HG03060 (cell line): ENCODE results near the gene CADPS2.

Source experiments
- ATAC-seq: cut with Tn5 transposase; IDR thresholded peaks from one replicate; pipeline ENCODE4 v1.9.1; 2021; ENCODE audit warnings: low read depth, moderate number of reproducible peaks; ENCODE audit not compliant: unreplicated experiment

Gene CADPS2

GRCh38 chr7:122468945-122469344 lies 417.3 kb downstream of the CADPS2 start:
- ATAC-seq, result no peak

DNA sequence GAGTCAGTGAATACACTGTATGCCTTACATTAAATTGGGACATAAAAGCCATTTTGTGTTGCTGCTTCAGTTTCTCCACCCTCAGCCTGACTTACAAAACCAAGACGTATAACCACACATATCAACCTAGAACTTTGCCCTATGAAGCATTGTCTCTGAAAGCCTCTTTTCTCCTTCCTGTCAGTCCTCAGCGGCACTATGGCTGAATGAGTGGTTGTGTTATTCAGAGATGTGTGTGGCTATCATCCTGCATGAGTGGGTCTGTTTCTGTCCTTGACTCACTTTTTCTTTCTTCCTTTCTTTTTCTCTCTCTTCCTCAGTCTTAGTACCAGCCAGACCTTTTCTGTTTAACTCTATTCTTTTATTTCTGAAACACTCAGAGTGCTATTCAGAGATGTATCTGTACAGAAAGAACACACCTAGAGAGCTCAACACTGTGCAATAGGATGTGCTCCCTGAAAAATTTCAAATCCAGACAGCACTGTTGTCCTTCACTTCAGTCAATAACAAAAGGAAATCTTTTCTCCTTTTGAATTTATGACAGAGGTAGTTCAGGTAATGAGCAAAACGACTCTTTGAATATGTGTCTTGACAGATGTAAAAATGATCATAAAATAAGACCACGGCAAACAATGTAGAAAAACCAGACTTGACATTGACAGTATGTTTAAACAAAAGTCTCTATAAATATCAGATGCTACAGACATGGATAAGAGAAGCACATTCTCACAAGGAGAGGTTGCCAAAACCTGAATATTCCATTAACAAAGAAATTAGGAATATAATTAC lies 418.4 kb downstream of the CADPS2 start:
- no peak for ATAC-seq

GRCh38 chr7:122465296-122465695 lies 421.0 kb downstream of the CADPS2 start:
- no peak for ATAC-seq

DNA sequence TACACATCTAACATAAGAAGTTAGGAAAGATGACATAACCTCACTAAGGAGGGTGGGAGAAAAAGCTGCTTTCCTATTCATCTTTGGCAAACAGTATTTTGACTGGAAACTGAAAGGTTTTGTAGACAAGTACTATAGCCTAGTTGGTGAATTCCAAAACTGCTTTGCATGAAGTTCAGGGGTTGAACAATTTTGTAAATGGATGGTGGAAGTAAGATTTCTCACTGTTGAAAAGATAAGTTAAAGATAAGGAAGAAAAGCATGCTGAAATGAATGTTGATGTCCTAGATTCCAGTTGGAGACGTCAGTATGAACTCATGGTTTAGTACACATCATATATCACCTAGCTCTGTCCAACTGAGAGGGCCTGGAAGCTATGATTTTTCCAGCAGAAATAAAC lies 422.6 kb downstream of the CADPS2 start:
- no peak for ATAC-seq

GRCh38 chr7:122460936-122461335 lies 425.3 kb downstream of the CADPS2 start:
- no peak for ATAC-seq

DNA sequence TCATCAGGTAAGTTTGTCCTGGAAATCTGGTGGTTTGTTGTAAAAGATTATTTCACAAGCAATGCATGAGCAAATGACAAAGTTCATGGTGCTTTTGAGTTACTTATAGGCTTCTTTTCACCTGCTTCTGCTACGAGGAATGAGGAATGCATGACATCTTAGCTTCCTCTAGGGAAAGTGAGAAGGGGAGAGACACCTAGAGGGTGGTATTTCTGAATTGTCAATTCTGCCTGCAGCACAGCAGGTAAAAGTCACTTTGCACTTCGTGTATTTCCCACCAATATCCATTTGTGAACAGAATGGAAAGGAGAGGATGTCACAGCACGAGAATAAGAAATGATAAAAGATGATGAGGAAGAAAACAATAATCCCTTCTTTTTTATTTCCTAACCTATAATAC lies 428.3 kb downstream of the CADPS2 start:
- no peak for ATAC-seq

- no peak for ATAC-seq
Observed at GRCh38 chr7:122457325-122457724, 428.9 kb downstream of the CADPS2 start.

DNA sequence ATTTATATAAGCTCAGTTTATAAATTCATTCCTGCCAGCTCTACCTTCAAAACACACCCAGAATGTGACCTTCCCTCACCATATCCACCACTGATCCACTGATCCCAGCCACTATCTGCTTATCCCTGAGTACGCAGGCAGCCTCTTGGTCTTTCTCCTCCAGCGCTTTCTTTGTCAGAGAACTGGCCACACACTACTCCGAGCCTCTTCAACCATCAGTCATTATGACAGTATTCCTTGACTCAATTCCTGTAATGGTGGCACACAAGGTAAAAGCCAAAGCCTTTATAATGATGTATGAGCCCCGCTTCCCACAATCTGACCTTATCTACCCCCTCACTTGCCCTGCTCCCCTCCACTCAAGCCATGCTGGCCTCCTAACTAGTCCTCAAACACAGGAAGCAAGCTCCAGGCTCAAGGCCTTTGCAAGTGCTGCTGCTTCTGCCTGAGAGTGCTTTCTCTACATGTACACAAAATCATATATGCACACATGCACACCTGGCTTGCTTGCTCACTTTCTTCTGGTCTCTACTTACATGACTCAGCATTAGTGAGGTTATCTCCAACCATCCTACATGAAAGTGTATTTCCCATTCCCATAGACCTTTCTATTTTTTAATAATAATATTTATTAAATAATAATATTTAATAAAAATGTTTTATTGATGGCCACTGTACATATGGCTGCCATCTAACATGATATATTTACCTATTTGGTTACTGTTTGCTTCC lies 431.3 kb downstream of the CADPS2 start:
- no peak for ATAC-seq

- ATAC-seq, result no peak
Observed at GRCh38 chr7:122453432-122453831, 432.8 kb downstream of the CADPS2 start.

DNA sequence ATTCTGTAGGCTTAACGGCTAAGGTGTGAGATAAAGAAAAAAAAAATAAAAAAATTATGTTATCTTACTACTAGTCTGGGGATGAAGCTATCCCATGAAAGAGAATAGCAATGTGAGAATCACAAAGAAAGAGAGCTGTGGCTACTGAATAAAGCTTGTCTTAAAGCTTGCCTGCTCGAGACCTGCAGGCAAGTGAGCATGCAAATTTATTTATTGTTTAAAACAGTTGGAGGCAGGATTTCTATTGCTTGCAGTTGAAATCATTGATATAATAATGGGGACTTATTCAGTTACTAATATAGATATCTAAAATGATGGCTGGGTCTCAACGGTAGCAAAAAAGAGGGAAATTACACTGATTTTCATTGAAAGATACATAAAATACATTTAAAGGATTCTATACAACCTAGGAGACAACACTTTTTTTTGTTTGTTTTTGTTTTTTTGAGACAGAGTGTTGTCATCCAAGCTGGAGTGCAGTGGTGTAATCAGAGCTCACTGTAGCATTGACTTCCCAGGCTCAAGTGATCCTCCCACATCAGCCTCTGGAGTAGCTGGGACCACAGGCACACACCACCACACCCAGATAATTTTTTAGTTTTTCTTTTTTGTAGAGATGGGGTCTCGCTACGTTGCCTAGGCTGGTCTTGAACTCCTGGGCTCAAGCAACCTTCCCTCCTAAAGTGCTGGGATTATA lies 437.2 kb downstream of the CADPS2 start:
- no peak for ATAC-seq

DNA sequence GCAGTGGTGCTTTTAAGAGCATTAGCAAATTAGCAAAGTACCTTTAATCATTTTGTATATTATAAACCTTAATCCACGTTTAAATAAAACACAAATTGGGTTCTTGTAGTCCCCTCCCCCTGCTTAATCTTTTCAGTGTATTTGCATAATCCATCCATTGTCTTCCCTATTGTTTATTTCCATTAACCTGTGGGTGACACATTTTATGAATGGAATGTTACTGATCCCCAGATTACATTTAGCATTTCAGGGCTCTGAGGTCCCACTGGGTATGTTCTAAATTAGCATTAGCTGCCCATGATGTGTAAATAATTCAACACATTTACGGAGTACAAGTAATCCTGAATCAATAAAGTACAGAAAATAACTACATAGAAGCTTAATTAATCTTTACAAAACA lies 443.3 kb downstream of the CADPS2 start:
- no peak for ATAC-seq

GRCh38 chr7:122438492-122438891 lies 447.8 kb downstream of the CADPS2 start:
- no peak for ATAC-seq

- ATAC-seq, result no peak
Observed at GRCh38 chr7:122438006-122438405, 448.3 kb downstream of the CADPS2 start.

DNA sequence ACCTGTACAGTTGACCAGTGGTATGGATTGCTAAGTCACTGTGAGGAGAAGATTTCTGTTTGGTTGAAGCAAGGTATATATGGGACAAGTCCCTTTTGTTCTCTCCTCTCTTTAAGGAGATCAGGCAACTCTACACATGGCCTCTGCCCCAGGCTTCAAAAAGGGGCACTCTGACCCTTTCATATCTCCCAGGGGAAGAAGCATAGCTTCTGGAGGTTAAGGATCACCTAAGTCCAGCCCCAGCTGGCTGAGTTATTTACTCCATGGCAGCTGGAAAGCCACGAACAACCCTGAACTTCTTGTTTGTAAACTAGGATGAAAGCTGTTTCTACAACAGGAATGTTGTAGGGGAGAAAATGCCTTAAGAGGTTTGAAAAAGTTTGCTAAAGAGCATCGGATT lies 452.5 kb downstream of the CADPS2 start:
- no peak for ATAC-seq

GRCh38 chr7:122430710-122431109 lies 455.6 kb downstream of the CADPS2 start:
- no peak for ATAC-seq

DNA sequence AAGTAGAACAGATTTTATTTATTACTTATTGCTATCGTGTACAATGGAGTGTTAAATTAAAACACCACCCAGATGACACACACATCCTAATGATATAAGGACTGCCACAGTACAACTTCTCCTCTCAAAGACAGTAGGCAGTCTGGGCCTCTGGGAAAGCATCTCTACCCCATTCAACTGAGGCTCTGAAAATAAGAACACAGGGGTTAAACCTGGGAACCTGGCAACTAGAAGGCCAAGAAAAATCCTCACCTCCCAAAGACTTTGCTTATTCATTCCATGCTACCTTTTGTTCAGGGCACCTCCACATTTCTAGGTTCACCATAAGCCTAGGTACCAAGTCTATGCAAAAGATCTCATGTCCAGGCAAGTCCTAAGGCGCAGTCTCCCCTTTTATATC lies 456.3 kb downstream of the CADPS2 start:
- ATAC-seq, result no peak

DNA sequence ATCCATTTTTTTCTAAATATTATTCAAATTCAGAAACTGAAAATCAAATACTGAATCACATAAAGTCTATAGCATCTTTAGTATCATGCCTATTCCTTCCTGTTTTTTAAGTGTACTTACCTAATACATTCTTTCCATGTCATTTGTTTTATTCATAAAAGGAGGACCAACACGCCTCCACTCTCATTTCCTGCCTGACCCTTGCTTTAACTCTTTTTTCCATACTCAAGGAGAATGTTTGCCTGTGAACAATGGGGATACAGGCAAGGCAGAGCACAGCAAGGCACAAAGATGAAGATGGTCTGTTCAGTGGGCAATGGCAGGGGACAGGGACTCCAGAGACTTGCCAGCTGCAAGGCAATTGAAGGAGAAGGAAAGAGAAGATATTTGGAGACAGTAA lies 460.5 kb downstream of the CADPS2 start:
- ATAC-seq, result no peak

- no peak for ATAC-seq
Observed at GRCh38 chr7:122423591-122423990, 462.7 kb downstream of the CADPS2 start.

GRCh38 chr7:122416336-122416735 lies 469.9 kb downstream of the CADPS2 start:
- no peak for ATAC-seq

- no peak for ATAC-seq
Observed at GRCh38 chr7:122415510-122415909, 470.8 kb downstream of the CADPS2 start.

DNA sequence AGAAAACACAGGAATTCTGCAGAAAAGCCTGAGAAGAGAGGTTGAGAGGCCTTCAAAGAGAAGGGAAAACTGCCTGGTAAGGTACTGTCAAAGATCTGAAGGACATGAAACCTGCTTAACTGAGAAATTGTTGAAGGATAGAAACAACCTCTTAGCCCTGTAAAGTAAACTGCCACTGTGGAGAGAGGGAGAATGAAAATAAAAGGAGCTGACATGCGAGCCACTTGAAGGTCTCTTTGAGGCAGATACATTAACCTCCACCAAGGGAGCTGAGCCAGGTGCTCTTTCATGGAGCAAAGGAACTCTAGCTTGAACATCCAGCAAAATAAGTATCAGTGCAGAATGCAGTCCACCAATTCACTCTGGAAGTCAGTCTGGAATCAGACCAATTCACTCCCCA lies 472.9 kb downstream of the CADPS2 start:
- ATAC-seq, result no peak
